ENCODE measurements around the gene RHBDL1. TPM values are rescaled to one million over a fixed set of nuclear protein-coding genes. Genes with fewer than 3 reads are reported as not detected.

Gene RHBDL1
- total and polyA plus RNA-seq, 2 experiments from 2014 or later = 3.4 to 4.2 TPM

DNA sequence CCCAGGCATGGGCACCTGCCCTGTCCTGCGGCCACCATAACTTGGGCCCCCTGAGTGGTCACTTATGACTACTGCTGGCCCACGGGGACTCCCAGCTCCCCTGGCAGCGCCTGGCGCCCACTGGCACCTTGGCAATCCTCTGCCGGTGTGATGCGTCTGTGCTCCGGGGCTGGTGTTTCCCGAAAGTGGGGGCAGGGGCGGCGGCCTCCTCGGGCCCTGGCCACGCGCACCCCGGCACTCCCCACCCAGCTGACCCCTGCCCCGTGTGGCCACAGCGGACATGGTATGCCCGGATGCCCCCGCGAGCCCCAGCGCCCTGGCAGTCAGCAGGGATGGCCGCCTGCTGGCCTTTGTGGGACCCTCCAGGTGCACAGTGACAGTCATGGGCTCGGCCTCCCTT, 18.0 kb upstream of the RHBDL1 start:
- Histone ChIP-seq H3K27ac (no peak overlapping the region), H3K4me2 (no peak overlapping the region), H3K9me2 (replicated peaks; ENCODE audit: insufficient read depth) (no peaks in the 10 kb centered on the region), H3K4me1 (ENCODE audit: insufficient read depth) (peaks cover 3% of the 10 kb centered on the region), H3K4me3 (no peak overlapping the region), H4K20me1 (ENCODE audit: insufficient read depth, poor library complexity, severe bottlenecking) (no peaks in the 10 kb centered on the region), H3K27me3 (no peaks in the 10 kb centered on the region), H2AFZ (no peak overlapping the region), H3K36me3 (replicated peaks; ENCODE audit: insufficient read depth, low read depth) (no peaks in the 10 kb centered on the region), H3K79me2 (no peaks in the 10 kb centered on the region), H3K9me3 (ENCODE audit: low read depth) (no peaks in the 10 kb centered on the region)
- DNase-seq (ENCODE audit: low spot score) = no peak
- WGBS (ENCODE audit: low lambda C conversion rate, missing lambda C conversion rate) = 98% methylated on average over 19 of the region's 22 CpGs
- TF ChIP-seq EZH2phosphoT487 (IDR thresholded peaks at IDR 0.05; ENCODE audit: low read depth, severe bottlenecking, unreplicated experiment) (no peak), EZH2 (IDR thresholded peaks at IDR 0.05; ENCODE audit: borderline replicate concordance) (no peak)
- TF ChIP-seq, protein P1, sequence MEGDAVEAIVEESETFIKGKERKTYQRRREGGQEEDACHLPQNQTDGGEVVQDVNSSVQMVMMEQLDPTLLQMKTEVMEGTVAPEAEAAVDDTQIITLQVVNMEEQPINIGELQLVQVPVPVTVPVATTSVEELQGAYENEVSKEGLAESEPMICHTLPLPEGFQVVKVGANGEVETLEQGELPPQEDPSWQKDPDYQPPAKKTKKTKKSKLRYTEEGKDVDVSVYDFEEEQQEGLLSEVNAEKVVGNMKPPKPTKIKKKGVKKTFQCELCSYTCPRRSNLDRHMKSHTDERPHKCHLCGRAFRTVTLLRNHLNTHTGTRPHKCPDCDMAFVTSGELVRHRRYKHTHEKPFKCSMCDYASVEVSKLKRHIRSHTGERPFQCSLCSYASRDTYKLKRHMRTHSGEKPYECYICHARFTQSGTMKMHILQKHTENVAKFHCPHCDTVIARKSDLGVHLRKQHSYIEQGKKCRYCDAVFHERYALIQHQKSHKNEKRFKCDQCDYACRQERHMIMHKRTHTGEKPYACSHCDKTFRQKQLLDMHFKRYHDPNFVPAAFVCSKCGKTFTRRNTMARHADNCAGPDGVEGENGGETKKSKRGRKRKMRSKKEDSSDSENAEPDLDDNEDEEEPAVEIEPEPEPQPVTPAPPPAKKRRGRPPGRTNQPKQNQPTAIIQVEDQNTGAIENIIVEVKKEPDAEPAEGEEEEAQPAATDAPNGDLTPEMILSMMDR (IDR thresholded peaks at IDR 0.05; ENCODE audit: poor library complexity) = no peak

DNA sequence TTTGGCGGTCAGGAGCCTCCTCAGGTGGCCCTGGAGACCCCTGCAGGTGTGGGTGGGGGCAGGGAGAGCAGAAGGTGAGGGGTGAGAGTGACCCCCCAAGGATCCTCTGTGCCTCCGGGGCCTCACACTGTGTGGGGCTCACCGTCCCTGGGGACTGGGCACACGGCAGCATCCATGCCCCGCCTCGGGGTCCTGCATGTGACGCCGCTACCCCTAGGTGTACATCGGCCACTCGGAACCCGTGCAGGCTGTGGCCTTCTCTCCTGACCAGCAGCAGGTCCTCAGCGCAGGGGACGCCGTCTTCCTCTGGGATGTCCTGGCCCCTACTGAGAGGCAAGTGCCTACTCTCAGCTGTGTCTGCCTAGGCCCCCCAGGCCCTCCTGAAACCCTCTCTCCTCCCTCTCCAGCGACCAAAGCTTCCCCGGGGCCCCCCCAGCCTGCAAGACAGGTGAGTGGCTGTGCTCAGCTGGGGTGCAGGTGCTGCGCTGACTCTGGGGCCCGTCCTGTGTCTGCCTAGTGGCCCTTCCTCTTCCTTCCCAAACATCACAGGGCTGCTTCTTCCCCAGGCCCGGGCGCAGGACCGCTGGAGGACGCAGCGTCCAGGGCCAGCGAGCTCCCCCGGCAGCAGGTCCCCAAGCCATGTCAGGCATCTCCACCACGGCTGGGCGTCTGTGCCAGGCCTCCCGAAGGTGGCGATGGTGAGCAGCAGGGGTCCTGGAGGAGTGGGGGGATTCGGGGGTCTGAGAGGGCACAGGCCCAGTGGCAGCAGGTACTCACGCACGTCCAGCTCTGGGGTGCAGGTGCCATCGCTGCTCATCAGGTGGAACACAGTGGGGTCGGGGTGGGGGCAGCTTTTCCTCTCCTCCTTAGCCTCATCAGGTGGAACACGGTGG, 16.5 kb upstream of the RHBDL1 start:
- H3K36me3 ChIP-seq (replicated peaks; ENCODE audit: insufficient read depth, low read depth) = no peaks in the 10 kb centered on the region

DNA sequence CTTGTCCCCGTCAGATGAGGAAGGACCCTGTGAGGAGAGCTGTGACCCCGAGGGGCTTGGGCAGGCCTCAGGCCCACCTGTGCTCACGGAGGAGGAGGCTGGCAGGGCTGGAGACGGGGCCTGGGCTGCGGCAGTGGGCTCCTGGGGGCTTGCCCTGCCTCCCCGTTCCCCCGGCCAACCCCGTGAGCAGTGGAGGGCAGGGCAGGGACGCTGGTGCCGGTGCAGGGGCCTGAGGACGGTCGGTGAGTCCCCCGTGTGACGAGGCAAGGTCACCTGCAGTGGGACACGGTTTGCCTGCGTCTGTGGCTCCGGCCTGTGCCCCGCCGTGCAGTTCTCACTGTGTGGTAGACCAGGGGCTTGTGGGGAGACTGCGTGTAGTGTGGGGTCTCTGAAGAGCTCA, 15.9 kb upstream of the RHBDL1 start:
- Histone ChIP-seq H3K9me3 (ENCODE audit: low read depth) (no peaks in the 10 kb centered on the region), H3K4me1 (ENCODE audit: insufficient read depth) (peaks cover 3% of the 10 kb centered on the region), H3K4me3 (no peak overlapping the region), H4K20me1 (ENCODE audit: insufficient read depth, poor library complexity, severe bottlenecking) (no peaks in the 10 kb centered on the region), H3K27me3 (no peaks in the 10 kb centered on the region), H3K27ac (no peak overlapping the region), H3K36me3 (replicated peaks; ENCODE audit: insufficient read depth, low read depth) (no peaks in the 10 kb centered on the region), H3K4me2 (no peak overlapping the region), H3K9me2 (replicated peaks; ENCODE audit: insufficient read depth) (no peaks in the 10 kb centered on the region), H3K79me2 (no peaks in the 10 kb centered on the region), H2AFZ (no peak overlapping the region)
- DNase-seq (ENCODE audit: low spot score) = no peak
- TF ChIP-seq EZH2 (IDR thresholded peaks at IDR 0.05; ENCODE audit: borderline replicate concordance) = no peak
- no peak for TF ChIP-seq EZH2phosphoT487 (IDR thresholded peaks at IDR 0.05; ENCODE audit: low read depth, severe bottlenecking, unreplicated experiment)
- TF ChIP-seq, protein P1 (IDR thresholded peaks at IDR 0.05; ENCODE audit: poor library complexity) = no peak
- 88% methylated on average over 14 of the region's 20 CpGs for WGBS (ENCODE audit: low lambda C conversion rate, missing lambda C conversion rate)

More for the DNA sequence above, 16.5 kb upstream of the RHBDL1 start:
- no peak for DNase-seq (ENCODE audit: low spot score)
- Histone ChIP-seq H3K4me1 (ENCODE audit: insufficient read depth) (peaks cover 3% of the 10 kb centered on the region), H3K9me2 (replicated peaks; ENCODE audit: insufficient read depth) (no peaks in the 10 kb centered on the region), H3K4me3 (no peak overlapping the region), H3K27ac (no peak overlapping the region), H4K20me1 (ENCODE audit: insufficient read depth, poor library complexity, severe bottlenecking) (no peaks in the 10 kb centered on the region), H3K27me3 (no peaks in the 10 kb centered on the region), H3K4me2 (no peak overlapping the region), H3K9me3 (ENCODE audit: low read depth) (no peaks in the 10 kb centered on the region), H2AFZ (no peak overlapping the region), H3K79me2 (no peaks in the 10 kb centered on the region)
- TF ChIP-seq EZH2 (IDR thresholded peaks at IDR 0.05; ENCODE audit: borderline replicate concordance) = no peak
- TF ChIP-seq EZH2phosphoT487 (IDR thresholded peaks at IDR 0.05; ENCODE audit: low read depth, severe bottlenecking, unreplicated experiment) = no peak
- TF ChIP-seq, protein P1 (IDR thresholded peaks at IDR 0.05; ENCODE audit: poor library complexity) = no peak
- WGBS (ENCODE audit: low lambda C conversion rate, missing lambda C conversion rate) = 95% methylated on average over 32 of the region's 35 CpGs

All from hepatocyte (in vitro differentiated cells).